Esophagus mucosa (tissue), 1 donor: ENCODE data around the gene CFAP107. TPM values are rescaled to one million over a fixed set of nuclear protein-coding genes. Genes with fewer than 3 reads are reported as not detected.

Experiments used
- ATAC-seq: fragments of 200-7000 bp; cut with Tn5 transposase; one replicate; pipeline ENCODE4 v1.9.1; 2020
- total RNA-seq: library from RNA; stranded (reverse); gene quantifications from one replicate; pipeline ENCODE4 v1.2.4, GENCODE V29; 2023
- donor health status: DM: yes; HTN: yes; CAD: no.

Gene CFAP107
- total RNA-seq, 1 donor from 2014 or later = not detected

DNA sequence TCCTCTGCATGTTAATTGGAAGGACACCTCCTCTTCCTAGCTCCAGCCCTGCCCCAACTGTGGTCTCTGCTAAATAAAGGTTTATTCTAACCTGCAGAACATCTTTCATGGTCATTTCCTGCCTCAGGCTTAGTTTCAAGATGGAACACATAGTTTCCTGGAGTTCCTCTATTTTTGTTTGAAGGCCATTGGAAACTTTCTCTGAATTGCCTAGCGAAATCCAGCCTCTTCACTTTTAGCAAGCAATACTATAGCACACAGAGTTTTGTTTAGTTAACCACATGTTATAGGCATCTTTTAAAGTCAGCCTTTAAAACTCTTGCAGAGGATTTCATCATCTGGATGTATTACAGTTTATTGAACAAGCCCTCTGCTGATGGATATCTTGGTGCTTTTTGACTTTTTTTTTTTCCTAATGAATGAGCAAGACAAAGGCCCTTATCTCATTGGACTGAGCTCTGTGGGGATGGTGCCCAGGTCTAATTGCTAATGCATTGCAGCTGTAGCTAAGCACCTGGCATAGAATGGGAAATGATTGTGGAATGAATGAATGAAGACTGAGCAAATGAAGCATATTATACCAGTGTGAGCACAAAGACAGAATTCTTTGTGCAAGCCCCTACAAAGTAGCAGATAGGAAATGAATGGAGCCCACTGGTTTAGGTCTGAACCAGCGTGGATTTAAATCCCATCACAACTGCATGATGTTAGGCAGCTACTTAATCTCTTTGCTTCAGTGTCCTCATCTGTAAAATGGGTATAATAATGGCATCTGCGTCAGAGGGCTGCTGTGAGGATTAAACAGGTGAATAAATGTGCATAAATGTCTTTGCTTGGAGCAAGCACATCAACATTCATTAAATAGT lies 641 bp upstream of the CFAP107 start:
- ATAC-seq = no peak

DNA sequence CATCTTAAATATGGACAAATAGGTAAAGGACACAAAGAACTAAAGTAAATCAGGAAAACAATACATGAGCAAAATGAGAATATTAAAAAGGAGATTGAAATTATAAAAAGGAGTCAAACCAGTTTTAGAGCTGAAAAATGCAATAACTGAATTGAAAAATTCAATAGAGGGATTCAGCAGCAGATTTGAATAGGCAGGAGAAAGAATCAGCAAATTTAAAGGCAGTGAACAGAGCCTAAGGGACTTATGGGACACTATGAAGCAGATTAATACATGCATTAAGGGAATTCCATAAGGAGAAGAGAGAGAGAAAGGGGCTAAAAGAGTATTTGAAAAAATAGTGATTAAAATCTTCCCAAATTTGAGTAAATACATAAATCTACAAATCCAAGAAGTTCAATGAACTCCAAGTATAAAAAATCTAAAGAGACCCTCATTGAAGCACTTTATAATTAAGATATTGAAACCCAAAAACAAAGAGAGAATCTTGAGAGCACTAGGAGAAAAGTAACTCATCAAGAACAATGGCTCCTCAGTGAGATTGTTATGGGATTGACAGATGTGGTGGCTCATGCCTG lies 2.9 kb downstream of the CFAP107 start:
- no peak for ATAC-seq

DNA sequence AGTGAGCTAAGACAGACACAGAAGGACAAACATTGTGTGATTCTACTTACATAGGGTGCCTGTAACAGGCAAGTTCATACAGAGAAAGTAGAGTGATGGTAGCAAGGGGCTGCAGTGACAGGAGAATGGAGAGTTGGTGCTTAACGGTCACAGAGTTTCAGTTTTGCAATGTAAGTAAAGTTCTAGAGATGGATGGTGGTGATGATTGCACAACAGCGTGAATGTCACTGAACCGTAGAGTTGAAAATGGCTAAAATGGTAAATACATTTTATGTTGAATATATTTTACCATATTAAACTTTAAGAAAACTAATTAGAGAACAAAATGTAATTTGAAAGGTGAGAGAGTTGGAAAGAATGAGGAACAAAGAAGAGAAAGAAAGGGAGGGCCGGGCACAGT lies 8.7 kb downstream of the CFAP107 start:
- no peak for ATAC-seq

DNA sequence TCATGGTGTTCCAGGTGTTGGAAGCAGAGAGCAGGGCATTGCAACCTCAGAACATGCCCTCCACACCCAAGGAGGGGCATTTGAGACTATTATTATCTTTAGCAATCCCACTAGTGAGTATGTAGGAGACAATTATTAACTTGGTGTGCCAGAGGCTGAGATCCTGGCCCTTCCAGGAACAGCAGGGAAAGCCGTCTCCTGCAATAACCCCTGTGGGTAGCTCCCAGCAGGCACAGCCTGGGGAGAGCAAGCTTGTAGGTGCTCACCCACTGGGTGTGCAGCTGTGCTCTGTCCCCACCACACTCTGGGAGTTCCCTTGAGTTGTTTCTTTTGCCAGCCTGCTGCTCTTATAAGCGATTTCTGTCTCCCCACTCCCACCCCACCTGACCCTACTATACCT lies 10.3 kb downstream of the CFAP107 start:
- no peak for ATAC-seq

DNA sequence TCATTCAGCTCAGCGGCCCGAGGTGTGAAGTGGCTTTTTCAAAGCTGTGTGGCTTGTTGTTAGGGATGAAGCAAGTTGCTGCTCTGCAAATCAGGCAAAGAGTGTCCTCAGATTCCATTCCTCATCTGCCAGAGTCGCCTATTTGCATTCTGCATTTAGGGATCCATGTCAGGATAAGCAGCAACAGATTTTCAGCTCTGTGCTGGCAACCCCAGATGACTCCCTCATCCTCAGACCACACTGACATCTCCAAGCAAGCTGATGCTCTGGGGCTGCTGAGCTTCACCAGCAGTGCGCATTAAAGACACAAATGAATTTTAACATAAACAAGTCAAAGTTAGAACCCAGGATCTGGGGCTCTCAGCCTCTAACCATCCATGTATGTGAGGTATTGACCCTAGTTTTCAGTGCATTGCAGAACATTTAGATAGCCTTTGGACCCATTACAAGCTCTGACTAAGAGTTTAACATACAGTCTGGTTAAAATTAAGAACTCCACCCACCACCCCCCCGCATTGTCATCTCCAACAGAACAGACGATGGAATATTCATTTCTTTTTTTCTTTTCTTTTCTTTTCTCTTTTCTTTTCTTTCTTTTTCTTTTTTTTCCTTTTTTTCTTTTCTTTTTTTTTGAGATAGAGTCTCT lies 10.9 kb downstream of the CFAP107 start:
- no peak for ATAC-seq

DNA sequence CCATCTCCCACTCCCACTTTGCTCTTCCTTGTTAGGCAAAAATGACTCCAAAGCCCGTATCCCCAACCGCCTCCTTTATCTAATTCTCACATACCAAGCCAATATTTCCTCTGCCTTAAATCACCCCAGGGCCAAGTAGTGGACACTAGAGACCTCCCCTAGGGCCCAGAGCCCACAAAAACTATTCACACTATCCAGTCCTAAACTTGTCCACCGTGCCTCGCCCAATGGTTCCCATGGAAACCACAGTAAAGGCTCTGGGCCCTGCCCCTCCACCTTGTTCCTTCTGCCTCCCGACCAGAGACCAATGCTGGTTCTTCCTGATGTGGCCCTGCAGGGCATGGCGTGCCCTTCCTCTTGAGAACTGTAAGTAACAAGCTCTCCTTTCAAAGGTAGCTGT lies 11.8 kb downstream of the CFAP107 start:
- no peak for ATAC-seq

DNA sequence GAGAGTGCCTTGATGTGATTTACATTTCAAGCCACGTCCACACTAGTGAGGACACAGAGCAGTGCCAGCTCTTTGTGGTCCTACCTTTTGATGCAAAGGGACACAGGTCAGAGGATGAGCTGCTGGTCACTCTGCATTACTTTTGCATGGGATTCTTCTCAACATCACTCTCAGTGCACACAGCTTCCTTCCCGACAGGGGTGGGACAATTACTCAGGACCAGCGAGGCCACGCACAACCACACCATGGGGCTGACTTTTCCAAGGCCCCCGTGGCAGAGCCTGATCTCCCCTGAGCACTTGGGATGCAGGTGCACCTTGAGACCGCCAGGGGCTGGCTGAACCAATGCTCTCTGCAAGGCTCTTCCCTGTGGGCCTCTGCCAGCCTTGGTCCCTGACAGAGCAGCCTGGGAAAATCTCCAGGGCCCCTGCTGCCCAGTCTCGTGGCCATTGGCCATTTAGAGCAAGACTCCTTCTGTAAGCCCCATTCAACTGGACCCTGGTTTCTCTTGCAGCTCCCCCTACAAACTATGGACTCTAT lies 14.3 kb downstream of the CFAP107 start:
- no peak for ATAC-seq

DNA sequence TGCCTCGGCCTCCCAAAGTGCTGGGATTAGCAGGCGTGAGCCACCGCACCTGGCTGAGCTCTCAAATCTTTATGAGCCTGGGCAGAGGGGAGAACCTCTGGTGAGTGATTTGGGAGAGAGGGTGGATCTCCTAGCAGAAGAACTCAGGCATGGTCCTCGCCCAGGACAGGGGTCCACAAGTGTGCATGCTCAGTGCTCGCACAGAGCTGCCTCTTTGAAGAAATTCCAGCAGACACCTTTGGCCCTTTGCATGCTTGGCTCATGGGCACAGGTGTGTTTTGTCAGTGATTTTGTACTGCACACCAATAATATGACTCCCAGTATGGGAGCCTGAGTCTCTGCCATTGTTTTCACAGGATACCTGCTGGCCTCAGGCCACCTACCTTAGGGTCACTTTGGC lies 15.8 kb downstream of the CFAP107 start:
- ATAC-seq = no peak

DNA sequence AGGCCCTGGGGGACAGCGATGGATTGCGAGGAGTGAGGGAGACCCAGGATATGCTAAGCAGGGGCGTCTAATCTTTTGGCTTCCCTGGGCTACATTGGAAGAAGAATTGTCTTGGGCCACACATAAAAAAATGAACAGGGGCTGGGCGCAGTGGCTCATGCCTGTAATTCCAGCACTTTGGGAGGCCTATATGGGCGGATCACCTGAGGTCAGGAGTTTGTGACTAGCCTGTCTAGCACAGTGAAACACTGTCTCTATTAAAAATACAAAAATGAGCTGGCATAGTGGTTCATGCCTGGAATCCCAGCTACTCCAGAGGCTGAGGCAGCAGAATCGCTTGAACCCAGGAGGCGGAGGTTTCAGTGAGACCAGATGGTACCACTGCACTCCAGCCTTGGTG lies 16.8 kb downstream of the CFAP107 start:
- no peak for ATAC-seq

DNA sequence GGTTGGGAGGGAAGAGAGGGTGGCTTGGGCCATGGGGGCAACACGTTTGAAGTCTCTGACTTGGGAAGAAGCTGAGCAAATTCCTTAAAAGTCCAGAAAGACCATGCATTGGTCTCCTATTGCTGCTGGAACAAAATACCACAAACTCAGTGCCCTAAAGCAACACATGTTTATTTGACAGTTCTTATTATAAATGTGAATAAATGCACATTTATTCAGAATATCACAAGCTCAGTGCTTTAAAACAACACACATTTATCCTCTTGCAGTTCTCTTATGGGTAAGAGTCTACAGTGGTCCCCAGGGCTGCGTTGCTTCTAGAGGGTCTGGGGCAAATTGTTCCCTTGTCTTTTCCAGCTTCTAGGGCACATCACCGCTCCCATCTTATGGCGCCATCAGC lies 17.5 kb downstream of the CFAP107 start:
- no peak for ATAC-seq

DNA sequence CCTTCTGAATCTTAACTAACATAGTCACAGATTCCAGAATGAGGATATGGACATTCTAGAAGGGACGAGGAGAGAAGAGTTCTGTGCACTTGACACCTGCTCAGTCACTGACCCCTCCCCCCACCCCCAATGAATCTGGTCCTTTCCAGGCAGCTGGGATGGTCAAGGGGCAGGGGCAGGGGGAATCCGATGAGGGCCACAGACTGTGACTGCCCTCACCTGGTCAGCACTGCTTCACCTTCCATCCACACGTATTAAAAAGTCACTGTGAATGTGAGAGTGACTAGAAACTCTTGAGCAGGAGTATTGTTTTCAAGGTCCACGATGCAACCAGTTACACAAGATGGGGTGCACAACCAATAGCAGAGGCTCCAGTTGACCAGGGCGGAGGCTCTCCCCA lies 18.0 kb downstream of the CFAP107 start:
- no peak for ATAC-seq

DNA sequence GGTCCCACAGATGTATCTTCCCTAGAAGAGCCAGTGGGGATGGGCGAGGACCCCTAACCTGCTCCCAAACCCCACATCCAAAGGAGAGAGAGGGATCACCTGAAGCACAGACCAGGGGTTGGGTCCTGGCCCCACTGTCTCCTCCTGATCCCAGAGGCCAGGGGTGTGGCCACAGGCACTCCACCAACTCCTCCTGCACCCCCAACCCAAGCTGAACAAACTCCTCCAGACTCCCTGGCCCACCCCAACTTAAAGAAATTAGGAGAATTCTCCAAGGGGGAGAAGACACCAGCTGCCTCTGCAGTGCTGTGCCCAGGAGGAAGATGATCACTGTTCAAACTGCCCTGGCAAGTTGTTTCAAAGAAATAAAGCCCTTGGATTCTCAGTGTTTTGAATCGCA lies 23.0 kb downstream of the CFAP107 start:
- ATAC-seq = no peak

DNA sequence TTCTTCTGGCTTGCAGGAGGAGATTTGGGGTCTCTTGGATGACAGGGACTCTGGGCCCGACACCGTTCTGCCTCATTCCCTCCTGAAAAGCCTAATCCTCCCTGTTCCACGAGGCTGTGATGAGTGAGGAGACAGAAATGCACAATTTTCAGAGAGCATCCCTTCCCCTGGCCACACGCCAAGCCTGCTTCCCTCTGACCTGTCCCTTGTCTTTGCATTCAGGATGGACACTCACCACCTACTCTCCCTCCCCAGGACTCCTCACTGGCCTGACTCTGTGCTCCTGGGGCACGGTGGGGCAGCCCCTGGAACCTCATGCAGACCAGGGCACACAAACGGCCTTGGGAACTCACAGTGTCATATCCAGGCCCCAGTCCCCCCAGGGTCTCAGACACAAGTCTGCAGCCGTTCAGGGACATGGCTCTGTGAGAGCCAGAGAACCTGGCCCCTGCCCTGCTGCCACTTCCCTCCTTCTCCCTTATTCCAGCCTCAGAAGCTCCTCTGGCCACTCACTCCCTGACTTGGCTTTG lies 24.0 kb downstream of the CFAP107 start:
- no peak for ATAC-seq

DNA sequence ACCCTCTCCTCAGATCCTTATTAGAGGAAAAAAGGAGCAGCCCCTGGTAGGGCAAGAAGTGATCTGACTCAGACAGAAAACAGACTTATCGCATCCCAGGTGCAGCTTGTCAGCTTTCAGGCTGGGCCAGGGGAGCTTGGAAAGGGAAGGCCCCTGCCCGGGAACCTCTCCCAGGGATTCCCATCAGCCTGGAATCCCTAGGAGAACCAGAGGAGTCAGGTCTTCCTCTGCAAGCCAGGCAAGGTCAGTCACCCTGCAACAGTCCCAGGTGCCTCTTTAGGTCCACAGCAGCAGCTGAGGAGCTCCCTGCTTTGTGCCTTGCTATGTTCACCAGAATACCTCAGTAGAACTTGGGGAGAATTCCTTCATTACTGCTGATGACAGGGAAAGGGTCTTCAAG lies 24.6 kb downstream of the CFAP107 start:
- ATAC-seq = no peak

DNA sequence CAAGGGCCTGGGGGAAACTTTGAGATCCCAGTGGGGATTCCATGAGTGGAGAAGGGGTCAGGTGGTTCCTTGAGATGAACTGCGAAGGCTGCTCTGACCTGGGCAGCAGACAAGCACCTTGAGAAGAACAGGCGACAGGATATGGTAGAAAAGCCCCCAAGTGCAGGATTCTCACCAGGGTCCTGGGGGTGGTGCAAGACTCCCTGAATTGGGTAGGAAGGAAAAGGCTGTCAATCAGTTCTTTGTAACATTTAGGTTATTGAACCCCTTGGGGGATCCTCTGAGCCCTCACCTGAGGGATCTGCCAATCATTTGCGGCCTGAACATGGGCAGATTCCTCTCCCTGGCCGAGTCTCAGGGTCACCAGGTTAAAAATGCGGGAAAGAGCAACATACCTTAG lies 25.2 kb downstream of the CFAP107 start:
- no peak for ATAC-seq

DNA sequence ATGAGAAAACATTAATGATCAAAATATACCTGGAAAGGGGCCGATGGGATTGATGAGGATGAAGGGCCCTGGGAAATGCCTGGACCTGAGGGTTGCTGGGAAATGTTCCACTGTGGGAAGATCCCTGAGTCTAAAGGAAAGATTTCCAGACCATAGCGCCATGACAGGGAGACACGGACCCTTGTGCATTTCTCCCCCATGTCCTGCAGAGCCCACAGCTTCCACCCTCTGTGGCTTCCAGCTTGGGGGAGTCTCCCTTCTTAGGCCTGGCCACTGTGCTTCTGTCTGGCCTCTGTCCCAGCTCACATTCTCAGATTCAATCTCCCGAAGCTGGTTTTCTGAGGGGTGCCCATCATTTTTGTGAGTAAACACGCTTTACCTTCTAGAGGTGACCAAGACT lies 26.5 kb downstream of the CFAP107 start:
- no peak for ATAC-seq

DNA sequence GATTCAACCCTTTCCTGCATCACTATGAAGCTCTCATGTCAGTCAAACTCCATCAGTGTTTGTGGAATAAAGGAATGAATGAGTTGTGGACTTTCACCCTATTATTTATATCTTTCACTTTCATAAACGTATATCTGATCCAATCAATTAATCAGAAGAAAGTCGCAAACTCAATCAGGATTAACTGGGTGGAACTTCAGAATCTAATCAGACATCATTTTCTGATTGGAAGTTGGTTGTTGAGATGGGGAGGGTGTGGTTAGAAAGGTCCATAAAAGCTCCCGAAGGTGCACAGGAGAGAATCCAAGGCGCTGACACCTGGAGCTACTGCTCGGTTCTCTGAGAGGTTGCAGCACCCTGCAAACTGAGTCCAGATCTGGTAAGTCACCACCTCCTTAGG lies 27.4 kb downstream of the CFAP107 start, which contains the start of gene PRAMEF12:
Gene PRAMEF12, plus strand, starts transcription at position 301 of the 400 bp plus-strand sequence. CDS start 1,130 bp downstream, outside the sequence.
- ATAC-seq = no peak

DNA sequence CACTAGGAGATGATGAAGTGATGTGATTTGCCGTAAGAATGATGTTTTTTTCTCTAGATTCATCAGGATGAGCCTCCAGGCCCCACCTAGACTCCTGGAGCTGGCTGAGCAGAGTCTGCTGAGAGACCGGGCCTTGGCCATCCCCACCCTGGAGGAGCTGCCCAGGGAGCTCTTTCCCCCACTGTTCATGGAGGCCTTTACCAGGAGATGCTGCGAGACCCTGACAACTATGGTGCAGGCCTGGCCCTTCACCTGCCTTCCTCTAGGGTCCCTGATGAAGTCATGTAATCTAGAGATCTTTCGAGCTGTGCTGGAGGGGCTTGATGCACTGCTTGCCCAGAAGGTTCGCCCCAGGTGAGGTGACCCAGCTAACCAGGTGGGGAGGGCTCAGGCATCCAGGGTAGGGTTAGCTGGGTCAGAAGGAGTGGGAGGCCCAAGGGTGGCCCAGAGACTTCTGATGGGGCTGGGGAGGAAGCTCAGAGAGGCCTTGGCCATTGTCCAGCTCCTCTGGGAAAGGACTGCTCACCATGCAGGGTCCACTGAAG lies 28.9 kb downstream of the CFAP107 start:
- no peak for ATAC-seq

DNA sequence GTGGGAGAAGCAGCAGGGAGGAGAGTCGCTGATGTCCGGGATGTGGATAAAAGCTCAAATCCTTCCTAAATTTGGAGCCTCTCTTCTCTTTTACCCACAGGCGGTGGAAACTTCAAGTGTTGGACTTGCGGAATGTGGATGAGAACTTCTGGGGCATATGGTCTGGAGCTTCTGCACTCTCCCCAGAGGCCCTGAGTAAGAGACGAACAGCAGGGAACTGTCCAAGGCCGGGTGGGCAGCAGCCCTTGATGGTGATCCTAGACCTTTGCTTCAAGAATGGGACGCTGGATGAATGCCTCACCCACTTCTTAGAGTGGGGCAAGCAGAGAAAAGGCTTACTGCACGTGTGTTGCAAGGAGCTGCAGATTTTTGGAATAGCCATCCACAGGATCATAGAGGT lies 29.4 kb downstream of the CFAP107 start:
- no peak for ATAC-seq

DNA sequence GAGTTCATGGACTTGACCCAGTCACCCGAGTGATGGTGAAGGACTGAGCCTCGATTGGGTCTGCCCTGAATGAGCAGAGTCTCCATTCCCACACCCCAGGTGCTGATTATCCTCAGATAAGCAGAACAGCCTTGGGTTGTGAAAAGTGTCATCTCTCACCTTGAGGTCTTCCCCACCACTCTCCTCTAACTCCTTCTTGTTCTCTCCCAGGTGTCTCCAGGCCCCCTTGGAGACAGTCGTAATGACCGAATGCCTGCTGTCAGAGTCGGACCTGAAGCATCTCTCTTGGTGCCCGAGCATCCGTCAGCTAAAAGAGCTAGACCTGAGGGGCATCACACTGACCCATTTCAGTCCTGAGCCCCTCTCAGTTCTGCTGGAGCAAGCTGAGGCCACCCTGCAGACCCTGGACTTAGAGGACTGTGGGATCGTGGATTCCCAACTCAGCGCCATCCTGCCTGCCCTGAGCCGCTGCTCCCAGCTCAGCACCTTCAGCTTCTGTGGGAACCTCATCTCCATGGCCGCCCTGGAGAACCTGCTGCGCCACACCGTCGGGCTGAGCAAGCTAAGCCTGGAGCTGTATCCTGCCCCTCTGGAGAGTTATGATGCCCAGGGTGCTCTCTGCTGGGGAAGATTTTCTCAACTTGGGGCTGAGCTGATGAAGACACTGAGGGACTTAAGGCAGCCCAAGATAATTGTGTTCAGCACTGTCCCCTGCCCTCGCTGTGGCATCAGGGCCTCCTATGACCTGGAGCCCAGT lies 31.0 kb downstream of the CFAP107 start:
- no peak for ATAC-seq

DNA sequence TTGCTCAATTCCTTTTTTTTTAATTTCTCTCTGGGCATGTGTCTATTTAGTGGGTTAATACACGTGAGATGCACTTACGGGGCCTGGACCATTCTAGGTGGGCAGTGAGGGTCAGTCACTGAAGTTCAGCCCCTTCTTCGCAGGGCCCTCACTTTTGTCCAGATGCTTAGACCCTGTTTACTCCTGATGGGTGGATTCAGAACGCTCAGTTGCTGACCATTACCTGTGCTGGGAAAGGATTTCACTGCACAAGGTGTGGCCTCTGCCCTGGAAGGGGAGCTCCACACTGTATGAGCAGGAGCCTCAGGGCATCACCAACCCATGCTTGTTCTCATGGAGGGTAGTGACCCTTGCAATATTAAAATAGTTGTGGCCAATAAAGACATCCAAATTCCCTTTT lies 32.1 kb downstream of the CFAP107 start:
- no peak for ATAC-seq

DNA sequence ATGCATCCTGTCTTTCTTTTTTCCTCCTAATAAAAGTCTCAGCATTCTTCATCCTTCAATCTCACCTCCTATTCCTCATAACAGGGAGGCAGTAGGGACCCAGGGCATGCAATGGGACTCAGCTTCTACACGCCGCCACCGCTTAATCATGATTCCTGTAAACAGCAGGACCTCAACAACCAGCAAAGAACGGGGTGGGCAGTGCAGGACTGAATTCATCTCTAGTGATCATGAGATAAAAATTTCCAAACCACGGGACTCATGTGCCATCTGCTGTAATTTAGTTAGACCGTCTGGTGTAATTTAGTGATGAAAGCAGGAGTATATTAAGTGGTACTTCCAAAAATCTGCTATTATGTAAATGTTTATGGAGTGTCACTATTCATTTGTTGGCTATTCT lies 32.9 kb downstream of the CFAP107 start:
- no peak for ATAC-seq
